Stimulated activated naive CD8-positive, alpha-beta T cell treated with anti-CD3 and anti-CD28 coated beads, Interleukin-15, amount 100 ng/mL, for 72 hours (primary cell): Measurements from ENCODE around the gene MTR.

ENCODE experiments used
- ATAC-seq: fragments of 150-1000 bp; cut with Tn5 transposase; 2 replicates; pipeline ENCODE4 v1.10.0; 2021; ENCODE audit warnings: mild to moderate bottlenecking, moderate library complexity
- DNase-seq, 2 donors: peaks; one replicate each; pipeline ENCODE4 v3.0.0; 2021 to 2022
- H3K27ac Mint-ChIP-seq, 2 donors: one replicate each; pipeline ENCODE4 v1.8.0; 2022; ENCODE audit warnings: mild to moderate bottlenecking in 2 of 2, mixed read lengths in 2 of 2, moderate library complexity in 2 of 2
- H3K27me3 Mint-ChIP-seq: one replicate; pipeline ENCODE4 v1.8.0; 2022; ENCODE audit warnings: mixed read lengths
- H3K4me1 Mint-ChIP-seq: one replicate; pipeline ENCODE4 v1.8.0; 2022; ENCODE audit warnings: mild to moderate bottlenecking, mixed read lengths
- H3K4me3 Mint-ChIP-seq, 2 donors: one replicate each; pipeline ENCODE4 v1.8.0; 2022; ENCODE audit warnings: mild to moderate bottlenecking in 2 of 2, mixed read lengths in 2 of 2, moderate library complexity in 1 of 2
- H3K9me3 Mint-ChIP-seq, 2 donors: one replicate each; pipeline ENCODE4 v1.8.0; 2022; ENCODE audit warnings: mixed read lengths in 2 of 2

MTR gene

DNA sequence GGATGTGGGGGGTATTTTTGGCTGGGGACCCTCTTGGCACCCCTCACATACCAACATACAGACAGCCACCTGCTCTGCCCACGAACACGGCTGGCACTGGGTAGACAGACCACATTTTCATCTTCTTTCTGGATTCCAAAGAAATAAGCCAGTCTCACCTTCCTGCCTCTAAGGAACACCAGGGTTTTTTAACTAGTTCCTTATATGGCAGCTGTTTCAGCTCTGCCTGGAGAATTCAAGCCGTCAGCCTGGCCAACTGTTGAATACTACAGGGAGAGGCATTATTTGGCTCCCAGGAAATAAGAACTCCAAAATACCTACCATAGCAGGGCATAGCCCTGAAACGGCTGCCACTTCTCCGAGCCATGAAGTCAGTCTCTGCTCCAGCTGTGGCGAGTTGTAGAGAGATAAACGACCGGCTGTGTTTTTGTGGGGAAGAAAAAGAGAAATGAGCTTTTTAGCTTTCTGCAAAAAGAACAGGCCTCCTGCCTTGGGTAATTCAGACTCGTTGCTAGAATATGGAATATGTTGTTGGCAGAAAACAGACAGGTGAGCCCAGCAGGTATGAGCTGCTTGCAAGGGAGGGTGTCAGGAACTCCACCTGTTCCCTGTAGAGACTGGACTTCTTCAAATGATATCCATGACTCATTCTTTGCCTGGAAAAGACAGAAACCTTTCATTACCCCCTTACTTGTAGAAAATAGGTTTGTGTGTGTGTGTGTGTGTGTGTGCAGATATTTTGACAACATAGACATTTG lies 157.3 kb downstream of the MTR start:
- DNase-seq (no peak), ATAC-seq (no peak)
- H3K9me3 Mint-ChIP-seq = no peaks in the 10 kb centered on the region
- no peak overlapping the region for H3K4me3 Mint-ChIP-seq
- H3K27me3 Mint-ChIP-seq = no peaks in the 10 kb centered on the region
- H3K4me1 Mint-ChIP-seq = no peaks in the 10 kb centered on the region
- no peak overlapping the region for H3K27ac Mint-ChIP-seq

DNA sequence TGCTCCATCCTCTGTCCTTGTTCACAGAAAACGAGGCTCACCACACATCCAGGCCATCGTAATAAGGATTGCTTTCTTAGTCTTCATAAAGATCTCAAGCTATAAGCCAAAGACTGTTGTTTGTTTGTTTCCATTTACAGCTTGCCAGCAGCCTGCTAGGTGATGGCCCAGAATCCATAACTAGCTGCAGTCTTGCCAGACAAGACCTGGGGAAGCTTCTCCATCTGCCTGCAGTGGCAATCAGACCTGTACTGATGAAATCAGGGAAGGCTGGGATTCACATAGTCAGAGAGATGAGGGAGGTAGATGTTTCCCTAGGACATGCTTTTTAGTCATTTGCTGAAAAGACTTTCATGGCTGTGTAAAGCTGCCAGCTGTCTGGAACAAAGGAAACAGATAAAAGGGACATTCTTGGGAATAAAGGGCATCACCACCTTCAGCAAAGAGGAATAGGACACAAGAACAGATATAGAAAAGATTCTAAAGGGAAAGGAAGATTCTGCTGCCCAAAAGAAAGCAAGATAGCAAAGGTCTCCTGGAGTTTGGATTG lies 158.1 kb downstream of the MTR start:
- no peak overlapping the region for H3K4me3 Mint-ChIP-seq
- peaks cover 3% of the 10 kb centered on the region for H3K27me3 Mint-ChIP-seq
- peaks cover 0 to 2% of the 10 kb centered on the region in 2 donors for H3K9me3 Mint-ChIP-seq
- H3K4me1 Mint-ChIP-seq = no peaks in the 10 kb centered on the region
- ATAC-seq (no peak), DNase-seq (no peak)
- no peak overlapping the region for H3K27ac Mint-ChIP-seq
